SU-DHL-6 (cell line): Measurements from ENCODE around the gene CROT.

Experiments used
- CTCF ChIP-seq: fragments of 200-600 bp; sonication (generic); IDR thresholded peaks from one replicate; pipeline ENCODE4 v1.5.1; 2017; ENCODE audit warnings: antibody characterized with exemption, mild to moderate bottlenecking, low read length, moderate library complexity; ENCODE audit not compliant: insufficient read depth, poor library complexity, severe bottlenecking
- EZH2phosphoT487 ChIP-seq: fragments of 200-600 bp; sonication (generic), shearing (Covaris generic); conservative IDR thresholded peaks from 2 replicates; pipeline ENCODE4 v1.6.1; 2018; ENCODE audit warnings: mild to moderate bottlenecking, antibody characterized with exemption, low read length, moderate library complexity, mixed read lengths

- TF ChIP-seq CTCF, result no peak
- no peak for TF ChIP-seq EZH2phosphoT487
Measured at GRCh38 chr7:87414794-87415188, 69.3 kb downstream of the CROT start.
